HG02763 (cell line): ENCODE data around the gene SLC6A20.

Experiments used
- ATAC-seq: cut with Tn5 transposase; IDR thresholded peaks from one replicate; pipeline ENCODE4 v1.9.1; 2021; ENCODE audit warnings: mild to moderate bottlenecking, moderate library complexity; ENCODE audit not compliant: unreplicated experiment

SLC6A20 gene

GRCh38 chr3:45730409-45731154, 65.8 kb downstream of the SLC6A20 start:
- ATAC-seq, result no peak

GRCh38 chr3:45729614-45730013, 66.7 kb downstream of the SLC6A20 start:
- no peak for ATAC-seq

- ATAC-seq, result no peak
Measured at GRCh38 chr3:45724911-45725310, 71.4 kb downstream of the SLC6A20 start.

GRCh38 chr3:45719655-45720487, 76.5 kb downstream of the SLC6A20 start:
- ATAC-seq, result no peak

- no peak for ATAC-seq
Measured at GRCh38 chr3:45716790-45717336, 79.5 kb downstream of the SLC6A20 start.

- ATAC-seq, result no peak
Measured at GRCh38 chr3:45715945-45716344, 80.4 kb downstream of the SLC6A20 start.

GRCh38 chr3:45712434-45713110, 83.8 kb downstream of the SLC6A20 start:
- ATAC-seq, result no peak

- ATAC-seq, result no peak
Measured at GRCh38 chr3:45711931-45712330, 84.4 kb downstream of the SLC6A20 start.

GRCh38 chr3:45705839-45706808, 90.2 kb downstream of the SLC6A20 start:
- ATAC-seq, result no peak
